Measurements from ENCODE around the gene ITGAL. TPM values are rescaled to one million over a fixed set of nuclear protein-coding genes. Genes with fewer than 3 reads are reported as not detected.
"Not testable (repeated sequence)": the region's sequence is repeated elsewhere in the genome, so short reads cannot be mapped to it uniquely, and the experiment has no call there.

Gene ITGAL
- total RNA-seq, 4 donors from 2014 or later: 1.6 to 2.3 (median 1.8) TPM

DNA sequence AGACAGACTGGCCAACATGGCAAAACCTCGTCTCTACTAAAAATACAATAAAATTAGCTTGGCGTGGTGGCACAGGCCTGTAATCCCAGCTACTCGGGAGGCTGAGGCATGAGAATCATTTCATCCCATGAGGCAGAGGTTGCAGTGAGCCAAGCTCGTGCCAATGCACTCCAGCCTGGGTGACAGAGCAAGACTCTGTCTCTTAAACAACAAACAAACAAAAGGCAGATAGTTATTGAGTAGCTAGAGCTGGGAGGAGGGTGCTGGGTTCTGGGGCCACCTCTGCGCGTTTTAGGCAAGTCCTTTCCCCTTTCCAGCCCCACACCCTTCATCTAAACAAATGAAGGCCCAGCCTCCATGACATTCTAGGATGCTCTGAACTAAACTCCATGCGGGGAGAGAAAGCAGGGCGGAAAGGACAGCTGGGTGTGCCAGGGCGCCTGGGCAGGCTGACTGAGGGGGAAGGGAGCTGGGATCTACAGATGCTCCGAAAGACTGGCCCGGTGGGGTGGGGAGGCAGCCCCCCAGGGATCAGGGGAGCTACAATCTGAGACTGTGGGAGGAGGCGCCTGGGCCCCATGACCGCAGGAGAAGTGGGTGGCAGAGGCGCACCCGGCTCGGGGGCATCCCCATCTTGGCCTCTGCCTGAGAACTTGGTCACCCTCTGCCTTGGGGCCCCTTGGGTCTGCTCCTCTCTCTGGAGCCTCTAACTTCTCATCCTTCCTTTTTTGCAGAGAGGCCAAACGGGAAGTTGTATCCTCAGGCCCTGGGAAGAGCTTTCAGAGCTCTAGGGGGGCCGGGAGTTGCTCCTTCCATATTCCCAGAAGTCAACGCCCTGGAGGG lies 910 bp downstream of the ITGAL start:
- 52 to 57% methylated on average over 19 of the region's 19 CpGs for WGBS, 2 donors
- TF ChIP-seq POLR2A (IDR thresholded peaks at IDR 0.05) (no peak), CTCF (IDR thresholded peaks at IDR 0.05) (no peak)
- intact Hi-C loops (cut with DNase I; ENCODE audit: low total_unique reads): no loop called here
- H3K4me3 ChIP-seq (ENCODE audit: low read depth, poor library complexity, severe bottlenecking): no peak overlapping the region
- no peak for DNase-seq (ENCODE audit: low spot score in 2 of 2)

DNA sequence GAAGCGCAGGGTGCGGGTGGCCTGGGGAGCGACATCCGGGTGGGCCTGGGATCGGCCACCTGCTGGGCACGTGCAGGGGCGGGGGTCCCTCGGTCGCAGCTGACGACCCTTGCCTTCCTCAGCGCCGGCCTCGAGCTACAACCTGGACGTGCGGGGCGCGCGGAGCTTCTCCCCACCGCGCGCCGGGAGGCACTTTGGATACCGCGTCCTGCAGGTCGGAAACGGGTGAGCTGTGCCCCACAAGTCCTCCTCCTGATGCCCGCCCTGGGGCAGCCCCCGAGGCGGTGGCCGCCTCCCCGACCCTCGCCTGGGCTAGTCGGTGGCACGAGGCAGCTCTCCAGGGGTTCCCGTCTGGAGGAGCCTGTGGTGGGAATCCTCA lies 1.5 kb downstream of the ITGAL start:
- TF ChIP-seq CTCF (IDR thresholded peaks at IDR 0.05) (no peak), POLR2A (IDR thresholded peaks at IDR 0.05) (no peak)
- DNase-seq (ENCODE audit: low spot score in 2 of 2): no peak
- WGBS, 2 donors: 24 to 34% methylated on average over 33 to 35 of the region's 35 CpGs
- no peak overlapping the region for H3K4me3 ChIP-seq (ENCODE audit: low read depth, poor library complexity, severe bottlenecking)
- intact Hi-C loops (cut with DNase I; ENCODE audit: low total_unique reads): no loop called here

DNA sequence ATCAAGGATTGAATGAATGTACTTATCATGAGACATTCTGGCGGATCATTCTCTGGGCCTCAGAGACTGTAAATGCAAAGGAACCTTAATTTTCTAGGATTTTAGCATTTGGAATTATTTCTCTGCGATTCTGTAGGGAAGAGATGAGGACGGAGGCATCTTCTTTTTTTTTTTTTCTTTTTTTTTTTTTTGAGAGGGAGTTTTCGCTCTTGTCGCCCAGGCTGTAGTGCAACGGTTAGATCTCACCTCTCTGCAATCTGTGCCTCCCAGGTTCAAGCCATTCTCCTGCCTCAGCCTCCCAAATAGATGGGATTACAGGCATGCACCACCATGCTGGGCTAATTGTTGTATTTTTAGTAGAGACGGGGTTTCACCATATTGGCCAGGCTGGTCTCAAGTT lies 2.1 kb downstream of the ITGAL start:
- intact Hi-C loops (cut with DNase I; ENCODE audit: low total_unique reads): no loop called here
- no peak for DNase-seq (ENCODE audit: low spot score in 2 of 2)
- no peak overlapping the region for H3K4me3 ChIP-seq (ENCODE audit: low read depth, poor library complexity, severe bottlenecking)
- 88 to 89% methylated on average over 7 of the region's 7 CpGs for WGBS, 2 donors
- TF ChIP-seq CTCF (IDR thresholded peaks at IDR 0.05) (no peak), POLR2A (IDR thresholded peaks at IDR 0.05) (no peak)

GRCh38 chr16:30476991-30477390 lies 4.4 kb downstream of the ITGAL start:
- intact Hi-C loops (cut with DNase I; ENCODE audit: low total_unique reads): no loop called here
- DNase-seq (ENCODE audit: low spot score in 2 of 2): no peak
- H3K4me3 ChIP-seq (ENCODE audit: low read depth, poor library complexity, severe bottlenecking): no peak overlapping the region
- TF ChIP-seq POLR2A (IDR thresholded peaks at IDR 0.05): no peak
- no peak for TF ChIP-seq CTCF (IDR thresholded peaks at IDR 0.05)
- WGBS, 2 donors: 72 to 73% methylated on average over 3 of the region's 3 CpGs

DNA sequence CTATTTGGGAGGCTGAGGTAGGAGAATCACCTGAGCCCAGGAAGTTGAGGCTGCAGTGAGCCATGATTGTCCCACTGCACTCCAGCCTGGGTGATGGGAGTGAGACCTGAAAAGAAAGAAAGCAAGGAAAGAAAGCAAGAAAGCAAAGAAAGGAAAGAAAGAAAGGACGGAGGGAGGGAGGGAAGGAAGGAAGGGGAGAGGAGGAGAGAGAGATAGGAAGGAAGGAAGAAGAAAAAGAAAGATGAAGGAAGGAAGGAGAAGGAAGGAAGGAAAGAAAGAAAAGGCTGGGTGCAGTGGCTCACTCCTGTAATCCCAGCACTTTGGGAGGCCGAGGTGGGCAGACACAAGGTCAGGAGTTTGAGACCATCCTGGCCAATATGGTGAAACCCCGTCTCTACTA lies 5.2 kb downstream of the ITGAL start:
- WGBS, 2 donors: 91 to 93% methylated on average over 3 of the region's 3 CpGs
- DNase-seq (ENCODE audit: low spot score in 2 of 2); intact Hi-C loops (cut with DNase I; ENCODE audit: low total_unique reads); H3K4me3 ChIP-seq (ENCODE audit: low read depth, poor library complexity, severe bottlenecking): not testable (repeated sequence)

- TF ChIP-seq POLR2A (IDR thresholded peaks at IDR 0.05) (no peak), CTCF (IDR thresholded peaks at IDR 0.05) (no peak)
- WGBS, 2 donors: 90 to 91% methylated on average over 12 of the region's 12 CpGs
- no peak overlapping the region for H3K4me3 ChIP-seq (ENCODE audit: low read depth, poor library complexity, severe bottlenecking)
- DNase-seq (ENCODE audit: low spot score in 2 of 2): no peak
- intact Hi-C loops (cut with DNase I; ENCODE audit: low total_unique reads): no loop called here
Measured at GRCh38 chr16:30478766-30479478, 6.4 kb downstream of the ITGAL start.
